Nephron (organoid): Measurements from ENCODE around the gene OR5D13.

Experiments used
- H3K27ac Mint-ChIP-seq, 3 experiments: 2 replicates each; pipeline ENCODE4 v1.8.0; 2020; ENCODE audit warnings: mixed read lengths in 3 of 3, mild to moderate bottlenecking in 2 of 3, moderate library complexity in 1 of 3
- H3K27me3 Mint-ChIP-seq: 2 replicates; pipeline ENCODE4 v1.8.0; 2021; ENCODE audit warnings: low read depth, mild to moderate bottlenecking, moderate library complexity, mixed read lengths
- H3K36me3 Mint-ChIP-seq: 2 replicates; pipeline ENCODE4 v1.8.0; 2020; ENCODE audit warnings: low read depth, mixed read lengths
- H3K4me1 Mint-ChIP-seq: 2 replicates; pipeline ENCODE4 v1.8.0; 2020; ENCODE audit warnings: mixed read lengths
- H3K4me3 Mint-ChIP-seq, 3 experiments: 2 replicates each; pipeline ENCODE4 v1.8.0; 2020; ENCODE audit warnings: mild to moderate bottlenecking in 3 of 3, mixed read lengths in 3 of 3, moderate library complexity in 2 of 3
- H3K9me3 Mint-ChIP-seq: 2 replicates; pipeline ENCODE4 v1.8.0; 2020; ENCODE audit warnings: mixed read lengths
- TF ChIP-seq, protein P1 (sequence below), 3 experiments: fragments of 200-600 bp; sonication (generic); IDR thresholded peaks; one replicate each; pipeline ENCODE4 v1.5.0; 2021; ENCODE audit warnings: antibody characterized with exemption in 3 of 3; ENCODE audit not compliant: unreplicated experiment in 3 of 3

Gene OR5D13

DNA sequence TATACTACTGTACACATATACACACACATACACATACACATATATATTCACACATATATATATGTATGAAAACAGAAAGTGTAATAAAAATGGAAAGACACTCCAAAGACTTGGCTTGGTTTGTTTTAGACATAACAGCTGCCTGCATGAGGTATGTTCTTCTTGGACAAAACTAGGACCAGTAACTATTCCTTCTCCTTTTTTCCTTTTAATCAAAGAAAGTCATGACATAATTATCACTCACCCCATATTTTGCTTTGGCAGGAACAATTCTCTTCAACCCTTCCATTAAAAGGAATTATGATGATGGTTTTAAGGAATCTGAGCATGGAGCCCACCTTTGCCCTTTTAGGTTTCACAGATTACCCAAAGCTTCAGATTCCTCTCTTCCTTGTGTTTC, 22.0 kb downstream of the OR5D13 start, which contains the start of gene OR5D14:
OR5D14 (plus strand) TSS at position 301 of the 400 bp plus-strand sequence; CDS start at position 301, 0 bp downstream.
- H3K9me3 Mint-ChIP-seq = peaks cover 26% of the 10 kb centered on the region
- TF ChIP-seq, protein P1, sequence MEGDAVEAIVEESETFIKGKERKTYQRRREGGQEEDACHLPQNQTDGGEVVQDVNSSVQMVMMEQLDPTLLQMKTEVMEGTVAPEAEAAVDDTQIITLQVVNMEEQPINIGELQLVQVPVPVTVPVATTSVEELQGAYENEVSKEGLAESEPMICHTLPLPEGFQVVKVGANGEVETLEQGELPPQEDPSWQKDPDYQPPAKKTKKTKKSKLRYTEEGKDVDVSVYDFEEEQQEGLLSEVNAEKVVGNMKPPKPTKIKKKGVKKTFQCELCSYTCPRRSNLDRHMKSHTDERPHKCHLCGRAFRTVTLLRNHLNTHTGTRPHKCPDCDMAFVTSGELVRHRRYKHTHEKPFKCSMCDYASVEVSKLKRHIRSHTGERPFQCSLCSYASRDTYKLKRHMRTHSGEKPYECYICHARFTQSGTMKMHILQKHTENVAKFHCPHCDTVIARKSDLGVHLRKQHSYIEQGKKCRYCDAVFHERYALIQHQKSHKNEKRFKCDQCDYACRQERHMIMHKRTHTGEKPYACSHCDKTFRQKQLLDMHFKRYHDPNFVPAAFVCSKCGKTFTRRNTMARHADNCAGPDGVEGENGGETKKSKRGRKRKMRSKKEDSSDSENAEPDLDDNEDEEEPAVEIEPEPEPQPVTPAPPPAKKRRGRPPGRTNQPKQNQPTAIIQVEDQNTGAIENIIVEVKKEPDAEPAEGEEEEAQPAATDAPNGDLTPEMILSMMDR (IDR thresholded peaks at IDR 0.05; ENCODE audit: unreplicated experiment in 3 of 3) = no peak
- no peak within 1 kb of the TSS for H3K4me3 Mint-ChIP-seq
- H3K27me3 Mint-ChIP-seq = peaks cover 3% of the 10 kb centered on the region
- no peak within 1 kb of the TSS for H3K27ac Mint-ChIP-seq
- H3K36me3 Mint-ChIP-seq = no peaks in the 10 kb centered on the region
- no peaks in the 10 kb centered on the region for H3K4me1 Mint-ChIP-seq

DNA sequence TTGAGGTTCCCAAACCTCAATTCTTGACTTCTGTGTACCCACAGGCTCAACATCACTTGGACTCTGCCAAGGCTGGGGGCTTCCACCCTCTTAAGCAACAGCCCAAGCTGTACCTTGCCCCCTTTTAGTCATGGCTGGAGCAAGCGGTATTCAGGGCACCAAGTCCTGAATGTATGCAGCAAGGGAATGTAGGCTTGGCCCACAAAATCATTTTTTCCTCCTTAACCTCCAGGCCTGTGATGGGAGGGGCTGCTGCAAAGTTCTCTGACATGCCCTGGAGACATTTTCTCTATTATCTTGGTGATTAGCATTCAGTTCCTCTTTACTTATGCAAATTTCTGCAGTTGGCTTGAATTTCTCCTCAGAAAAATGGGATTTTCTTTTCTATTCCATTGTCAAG, 33.0 kb downstream of the OR5D13 start:
- H3K9me3 Mint-ChIP-seq = peaks cover 39% of the 10 kb centered on the region
- H3K27me3 Mint-ChIP-seq = no peaks in the 10 kb centered on the region
- no peak overlapping the region for H3K27ac Mint-ChIP-seq
- no peak overlapping the region for H3K4me3 Mint-ChIP-seq
- no peaks in the 10 kb centered on the region for H3K4me1 Mint-ChIP-seq
- H3K36me3 Mint-ChIP-seq = no peaks in the 10 kb centered on the region
- TF ChIP-seq, protein P1 (IDR thresholded peaks at IDR 0.05; ENCODE audit: unreplicated experiment in 3 of 3) = no peak

DNA sequence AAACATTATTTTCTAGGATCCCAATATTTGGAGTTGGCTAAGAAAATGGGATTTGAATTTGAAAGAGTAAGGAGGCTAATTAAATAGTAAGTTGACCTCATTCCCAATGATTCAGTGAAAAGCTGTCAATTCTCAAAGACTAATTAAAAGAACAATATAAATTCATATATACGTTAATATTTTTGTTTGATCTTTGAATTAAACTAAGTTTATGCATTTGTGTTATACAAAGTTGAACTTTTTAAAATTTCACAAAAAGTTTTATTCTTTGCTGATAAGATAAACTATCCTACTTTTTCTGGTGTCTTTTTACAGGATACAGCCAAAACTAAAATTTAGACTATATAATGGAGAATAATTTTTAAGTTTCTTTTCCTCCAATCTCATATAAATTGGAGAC, 37.8 kb downstream of the OR5D13 start, which contains the start of gene OR5L1:
OR5L1 (plus strand) TSS at position 301 of the 400 bp plus-strand sequence. CDS start 100 bp downstream, outside the sequence.
- TF ChIP-seq, protein P1 (IDR thresholded peaks at IDR 0.05; ENCODE audit: unreplicated experiment in 3 of 3) = no peak
- Mint-ChIP-seq H3K4me1 (no peaks in the 10 kb centered on the region), H3K36me3 (no peaks in the 10 kb centered on the region), H3K27me3 (no peaks in the 10 kb centered on the region), H3K27ac (no peak within 1 kb of the TSS), H3K9me3 (peaks cover 39% of the 10 kb centered on the region), H3K4me3 (no peak within 1 kb of the TSS)

DNA sequence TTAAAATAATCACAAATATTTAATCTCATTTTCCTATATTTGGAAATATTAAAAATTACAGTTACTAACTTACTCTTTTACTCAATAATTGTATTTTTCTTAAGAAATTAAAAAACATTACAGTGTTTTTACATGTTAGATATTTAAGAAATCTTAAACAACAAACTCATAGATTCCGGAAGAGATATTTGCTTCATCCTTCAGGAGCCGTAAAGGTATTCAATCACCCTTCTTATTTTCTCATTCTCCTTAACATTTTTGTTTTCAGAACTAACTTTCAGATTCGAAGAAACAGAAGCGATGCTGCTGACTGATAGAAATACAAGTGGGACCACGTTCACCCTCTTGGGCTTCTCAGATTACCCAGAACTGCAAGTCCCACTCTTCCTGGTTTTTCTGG, 46.1 kb downstream of the OR5D13 start, which contains the start of gene OR5D18:
OR5D18 (plus strand) TSS at position 301 of the 400 bp plus-strand sequence; CDS start at position 301, 0 bp downstream.
- no peak within 1 kb of the TSS for H3K27ac Mint-ChIP-seq
- H3K9me3 Mint-ChIP-seq = peaks cover 42% of the 10 kb centered on the region
- no peaks in the 10 kb centered on the region for H3K4me1 Mint-ChIP-seq
- no peaks in the 10 kb centered on the region for H3K27me3 Mint-ChIP-seq
- no peak within 1 kb of the TSS for H3K4me3 Mint-ChIP-seq
- no peaks in the 10 kb centered on the region for H3K36me3 Mint-ChIP-seq
- TF ChIP-seq, protein P1 (IDR thresholded peaks at IDR 0.05; ENCODE audit: unreplicated experiment in 3 of 3) = no peak
